LNCAP (cell line): ENCODE measurements around the gene QTRT2.

Source experiments
- TF ChIP-seq, protein P1 (sequence below): fragments of 450-650 bp; IDR thresholded peaks from 2 replicates; pipeline ENCODE4 v1.5.1; 2017; ENCODE audit warnings: mild to moderate bottlenecking

QTRT2 gene

DNA sequence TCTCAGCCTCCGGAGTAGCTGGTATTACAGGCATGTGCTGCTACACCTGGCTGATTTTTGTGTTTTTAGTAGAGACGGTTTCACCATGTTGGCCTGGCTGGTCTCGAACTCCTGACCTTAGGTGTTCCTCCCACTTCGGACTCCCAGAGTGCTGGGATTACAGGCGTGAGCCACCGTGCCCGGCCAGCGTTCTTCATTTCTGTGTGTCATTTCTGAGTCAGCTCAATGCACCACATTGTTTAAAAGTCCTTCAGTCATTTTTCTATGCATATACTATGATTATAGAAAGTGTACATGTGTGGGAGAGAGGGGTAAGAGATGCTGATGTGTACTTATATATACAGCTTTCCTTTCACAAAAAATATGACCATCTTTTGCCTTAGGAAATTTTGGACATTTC is 2.1 kb downstream of the QTRT2 start:
- TF ChIP-seq, protein P1, sequence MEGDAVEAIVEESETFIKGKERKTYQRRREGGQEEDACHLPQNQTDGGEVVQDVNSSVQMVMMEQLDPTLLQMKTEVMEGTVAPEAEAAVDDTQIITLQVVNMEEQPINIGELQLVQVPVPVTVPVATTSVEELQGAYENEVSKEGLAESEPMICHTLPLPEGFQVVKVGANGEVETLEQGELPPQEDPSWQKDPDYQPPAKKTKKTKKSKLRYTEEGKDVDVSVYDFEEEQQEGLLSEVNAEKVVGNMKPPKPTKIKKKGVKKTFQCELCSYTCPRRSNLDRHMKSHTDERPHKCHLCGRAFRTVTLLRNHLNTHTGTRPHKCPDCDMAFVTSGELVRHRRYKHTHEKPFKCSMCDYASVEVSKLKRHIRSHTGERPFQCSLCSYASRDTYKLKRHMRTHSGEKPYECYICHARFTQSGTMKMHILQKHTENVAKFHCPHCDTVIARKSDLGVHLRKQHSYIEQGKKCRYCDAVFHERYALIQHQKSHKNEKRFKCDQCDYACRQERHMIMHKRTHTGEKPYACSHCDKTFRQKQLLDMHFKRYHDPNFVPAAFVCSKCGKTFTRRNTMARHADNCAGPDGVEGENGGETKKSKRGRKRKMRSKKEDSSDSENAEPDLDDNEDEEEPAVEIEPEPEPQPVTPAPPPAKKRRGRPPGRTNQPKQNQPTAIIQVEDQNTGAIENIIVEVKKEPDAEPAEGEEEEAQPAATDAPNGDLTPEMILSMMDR, result no peak

- TF ChIP-seq, protein P1, result no peak
Measured at GRCh38 chr3:114060906-114061655, 4.5 kb downstream of the QTRT2 start.

DNA sequence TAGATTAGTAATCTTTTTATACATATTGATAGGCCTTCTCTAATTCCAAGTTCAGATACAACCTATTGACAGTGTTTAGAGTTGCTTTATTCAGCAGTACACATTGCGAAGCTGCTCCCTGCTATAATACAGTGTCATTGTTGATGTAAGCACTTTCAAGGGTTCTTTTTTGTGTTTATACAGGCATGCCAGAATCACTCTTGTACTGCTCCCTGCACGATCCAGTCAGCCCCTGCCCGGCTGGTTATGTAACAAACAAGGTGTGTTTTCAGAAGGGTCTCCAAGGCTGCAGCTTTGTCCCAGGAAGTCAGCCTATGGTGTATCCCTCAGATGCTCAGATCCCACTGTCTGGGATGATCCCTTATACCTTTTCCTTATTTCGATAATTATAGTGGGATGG is 11.3 kb downstream of the QTRT2 start:
- TF ChIP-seq, protein P1, result no peak

- TF ChIP-seq, protein P1, result no peak
Measured at GRCh38 chr3:114068336-114068735, 11.8 kb downstream of the QTRT2 start.

- TF ChIP-seq, protein P1, result no peak
Measured at GRCh38 chr3:114071786-114072185, 15.2 kb downstream of the QTRT2 start.

- TF ChIP-seq, protein P1, result no peak
Measured at GRCh38 chr3:114076711-114077110, 20.2 kb downstream of the QTRT2 start.

DNA sequence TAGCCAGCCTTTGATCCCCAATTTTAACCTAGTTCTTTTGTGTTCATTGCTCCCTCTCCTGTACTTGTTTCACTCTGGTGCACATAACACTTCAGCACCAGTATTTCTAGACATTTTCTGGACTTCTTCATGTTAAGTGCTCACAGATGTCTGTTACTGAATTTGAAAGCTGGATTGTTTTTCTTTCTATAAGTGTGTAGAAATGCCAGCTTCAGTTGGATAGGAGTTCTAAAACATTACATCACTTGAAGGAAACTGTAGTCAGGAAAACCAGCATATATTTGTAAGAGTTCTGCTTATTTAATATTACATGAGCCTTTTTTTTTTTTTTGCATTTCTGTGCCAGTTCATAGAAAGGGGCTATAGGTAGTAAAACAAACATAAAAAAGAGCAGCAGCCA is 21.6 kb downstream of the QTRT2 start:
- TF ChIP-seq, protein P1, result no peak

GRCh38 chr3:114079761-114080160 is 23.2 kb downstream of the QTRT2 start:
- TF ChIP-seq, protein P1, result no peak
